Neutrophil (primary cell): Measurements from ENCODE around the gene RTF1.

ENCODE experiments used
- H3K27ac ChIP-seq: fragments of 200-600 bp; sonication (generic); 2 replicates; pipeline ENCODE4 v1.5.1; 2016; ENCODE audit warnings: mild to moderate bottlenecking, moderate library complexity
- H3K27me3 ChIP-seq: fragments of 200-600 bp; sonication (generic); 2 replicates; pipeline ENCODE4 v1.6.0; 2016; ENCODE audit warnings: mild to moderate bottlenecking
- H3K36me3 ChIP-seq: fragments of 200-600 bp; sonication (generic); 2 replicates; pipeline ENCODE4 v1.5.1; 2017
- H3K4me1 ChIP-seq, 2 experiments: fragments of 200-600 bp in 1 of 2; sonication (generic) in 1 of 2; 1 replicate in 1 of 2; 2 replicates in 1 of 2; pipeline versions ENCODE4 v1.5.1 to v1.6.1; 2013 to 2016; ENCODE audit warnings: low read depth in 1 of 2, low read length in 1 of 2, mild to moderate bottlenecking in 1 of 2, moderate library complexity in 1 of 2; ENCODE audit not compliant: control insufficient read depth in 1 of 2, insufficient read depth in 1 of 2
- H3K4me3 ChIP-seq, 2 experiments: fragments of 200-600 bp in 1 of 2; sonication (generic) in 1 of 2; 1 replicate in 1 of 2; 2 replicates in 1 of 2; pipeline ENCODE4 v1.5.1; 2013 to 2016; ENCODE audit warnings: low read depth in 1 of 2, low read length in 1 of 2, mild to moderate bottlenecking in 1 of 2, moderate library complexity in 1 of 2
- H3K9me3 ChIP-seq: fragments of 200-600 bp; sonication (generic); 2 replicates; pipeline ENCODE4 v1.5.1; 2016
- CTCF ChIP-seq: fragments of 200-600 bp; sonication (generic); IDR thresholded peaks from 2 replicates; pipeline ENCODE4 v1.5.1; 2016; ENCODE audit warnings: antibody characterized with exemption

The RTF1 gene

GRCh38 chr15:41501931-41502794, 85.3 kb downstream of the RTF1 start:
- peaks cover 26 to 27% of the 10 kb centered on the region in 2 experiments for H3K4me1 ChIP-seq
- H3K27ac ChIP-seq, result no peak overlapping the region
- H3K4me3 ChIP-seq, result peak overlapping the region; percentile 43 to 52
- no peaks in the 10 kb centered on the region for H3K36me3 ChIP-seq
- TF ChIP-seq CTCF, result no peak
- H3K27me3 ChIP-seq, result peaks cover 70% of the 10 kb centered on the region
- H3K9me3 ChIP-seq, result no peaks in the 10 kb centered on the region

- Histone ChIP-seq H3K9me3 (no peaks in the 10 kb centered on the region), H3K36me3 (no peaks in the 10 kb centered on the region), H3K27me3 (peaks cover 61% of the 10 kb centered on the region), H3K4me1 (peaks cover 26 to 27% of the 10 kb centered on the region in 2 experiments), H3K27ac (no peak overlapping the region), H3K4me3 (peak overlapping the region; percentile 43 to 52)
- no peak for TF ChIP-seq CTCF
Observed at GRCh38 chr15:41502795-41503668, 86.1 kb downstream of the RTF1 start.

GRCh38 chr15:41503669-41504010, 86.7 kb downstream of the RTF1 start:
- H3K4me1 ChIP-seq, result peaks cover 26 to 27% of the 10 kb centered on the region in 2 experiments
- no peaks in the 10 kb centered on the region for H3K9me3 ChIP-seq
- H3K36me3 ChIP-seq, result no peaks in the 10 kb centered on the region
- peaks cover 56% of the 10 kb centered on the region for H3K27me3 ChIP-seq
- H3K4me3 ChIP-seq, result no peak overlapping the region
- no peak for TF ChIP-seq CTCF
- no peak overlapping the region for H3K27ac ChIP-seq

GRCh38 chr15:41504751-41505492, 88.0 kb downstream of the RTF1 start:
- no peaks in the 10 kb centered on the region for H3K9me3 ChIP-seq
- no peak overlapping the region for H3K4me3 ChIP-seq
- H3K27ac ChIP-seq, result no peak overlapping the region
- peaks cover 26 to 27% of the 10 kb centered on the region in 2 experiments for H3K4me1 ChIP-seq
- no peaks in the 10 kb centered on the region for H3K36me3 ChIP-seq
- TF ChIP-seq CTCF, result no peak
- H3K27me3 ChIP-seq, result peaks cover 56% of the 10 kb centered on the region

GRCh38 chr15:41505776-41506175, 88.9 kb downstream of the RTF1 start:
- no peak for TF ChIP-seq CTCF
- peaks cover 26 to 27% of the 10 kb centered on the region in 2 experiments for H3K4me1 ChIP-seq
- H3K36me3 ChIP-seq, result no peaks in the 10 kb centered on the region
- no peak overlapping the region for H3K4me3 ChIP-seq
- H3K27ac ChIP-seq, result no peak overlapping the region
- no peaks in the 10 kb centered on the region for H3K9me3 ChIP-seq
- H3K27me3 ChIP-seq, result peaks cover 56% of the 10 kb centered on the region
